Neuronal stem cell (in vitro differentiated cells): ENCODE results near the gene PSORS1C1.
A peak's percentile ranks its signal among the peaks of the same experiment; 100 is the strongest.

Source experiments
- DNase-seq: peaks from one replicate; pipeline ENCODE4 v3.0.0-alpha.2; 2013; ENCODE audit warnings: low spot score
- H2AFZ ChIP-seq: one replicate; pipeline ENCODE4 v1.6.1; 2013; ENCODE audit warnings: mild to moderate bottlenecking, low read length, inconsistent platforms
- H2AK5ac ChIP-seq: 2 replicates; pipeline ENCODE4 v1.6.1; 2013; ENCODE audit warnings: low read depth, mild to moderate bottlenecking, inconsistent platforms, low read length, moderate library complexity, mixed read lengths
- H2BK120ac ChIP-seq: 2 replicates; pipeline ENCODE4 v1.6.1; 2013; ENCODE audit warnings: low read depth, mild to moderate bottlenecking, inconsistent platforms, low read length, moderate library complexity, mixed read lengths
- H2BK12ac ChIP-seq: one replicate; pipeline ENCODE4 v1.6.1; 2013; ENCODE audit warnings: low read length, inconsistent platforms
- H2BK15ac ChIP-seq: 2 replicates; pipeline ENCODE4 v1.6.1; 2013; ENCODE audit warnings: mild to moderate bottlenecking, low read length, inconsistent platforms, mixed read lengths
- H2BK5ac ChIP-seq: one replicate; pipeline ENCODE4 v1.6.1; 2013; ENCODE audit warnings: inconsistent platforms, mild to moderate bottlenecking, low read length, moderate library complexity
- H3K14ac ChIP-seq: one replicate; pipeline ENCODE4 v1.6.1; 2013; ENCODE audit warnings: low read length, inconsistent platforms
- H3K18ac ChIP-seq: 2 replicates; pipeline ENCODE4 v1.6.1; 2013; ENCODE audit warnings: low read length, inconsistent platforms
- H3K23ac ChIP-seq: 2 replicates; pipeline ENCODE4 v1.6.1; 2013; ENCODE audit warnings: low read depth, mild to moderate bottlenecking, mixed read lengths, low read length, inconsistent platforms; ENCODE audit not compliant: poor library complexity
- H3K27ac ChIP-seq: replicated peaks from 3 replicates; pipeline ENCODE4 v1.5.1; 2013; ENCODE audit warnings: low read length, inconsistent platforms
- H3K27me3 ChIP-seq, 3 experiments: 2 replicates each; pipeline ENCODE4 v1.6.1; 2013; ENCODE audit warnings: low read length in 3 of 3, mild to moderate bottlenecking in 2 of 3, inconsistent platforms in 1 of 3, low read depth in 1 of 3, mixed read lengths in 1 of 3, moderate library complexity in 1 of 3; ENCODE audit not compliant: control insufficient read depth in 3 of 3, insufficient read depth in 3 of 3
- H3K36me3 ChIP-seq, 2 donors: replicated peaks in 1 of 2; 2 replicates each; pipeline ENCODE4 v1.6.1; 2013; ENCODE audit warnings: low read length in 2 of 2; ENCODE audit not compliant: control insufficient read depth in 2 of 2, insufficient read depth in 2 of 2
- H3K4ac ChIP-seq: 2 replicates; pipeline ENCODE4 v1.6.1; 2013; ENCODE audit warnings: inconsistent platforms, mild to moderate bottlenecking, low read length, moderate library complexity
- H3K4me1 ChIP-seq, 2 donors: 1 replicate in 1 of 2; 2 replicates in 1 of 2; pipeline ENCODE4 v1.6.1; 2013; ENCODE audit warnings: low read length in 2 of 2, low read depth in 1 of 2; ENCODE audit not compliant: control insufficient read depth in 2 of 2, insufficient read depth in 1 of 2
- H3K4me2 ChIP-seq: one replicate; pipeline ENCODE4 v1.6.1; 2013; ENCODE audit warnings: mild to moderate bottlenecking, low read length, inconsistent platforms; ENCODE audit not compliant: insufficient read depth, poor library complexity, severe bottlenecking
- H3K4me3 ChIP-seq, 2 donors: 2 replicates each; pipeline ENCODE4 v1.5.1; 2013; ENCODE audit warnings: low read length in 2 of 2, mild to moderate bottlenecking in 2 of 2, inconsistent platforms in 1 of 2, moderate library complexity in 1 of 2
- H3K79me1 ChIP-seq: one replicate; pipeline ENCODE4 v1.6.1; 2013; ENCODE audit warnings: low read depth, mild to moderate bottlenecking, inconsistent platforms, low read length, moderate library complexity
- H3K9ac ChIP-seq: one replicate; pipeline ENCODE4 v1.6.1; 2013; ENCODE audit warnings: mild to moderate bottlenecking, low read depth, low read length, inconsistent platforms; ENCODE audit not compliant: poor library complexity
- H3K9me3 ChIP-seq, 2 donors: replicated peaks in 1 of 2; 2 replicates each; pipeline versions ENCODE3 to v1.6.1; 2013; ENCODE audit warnings: low read length in 2 of 2, mild to moderate bottlenecking in 2 of 2, inconsistent platforms in 1 of 2, low read depth in 1 of 2, mixed read lengths in 1 of 2, moderate library complexity in 1 of 2; ENCODE audit not compliant: control insufficient read depth in 2 of 2, insufficient read depth in 1 of 2
- H4K8ac ChIP-seq: one replicate; pipeline ENCODE4 v1.6.1; 2013; ENCODE audit warnings: low read depth, mild to moderate bottlenecking, inconsistent platforms, low read length, moderate library complexity
- H4K91ac ChIP-seq: one replicate; pipeline ENCODE4 v1.6.1; 2013; ENCODE audit warnings: low read length, low read depth, mild to moderate bottlenecking, inconsistent platforms; ENCODE audit not compliant: poor library complexity
- WGBS, 2 donors: extraction: QIAGEN DNeasy Blood & Tissue Kit; methylation state at CpG; one replicate each; pipeline ENCODE4 v1.1.7; 2013; ENCODE audit warnings: missing lambda C conversion rate in 2 of 2, mixed read lengths in 1 of 2; ENCODE audit not compliant: insufficient read length in 2 of 2, insufficient replicate concordance in 1 of 2; ENCODE audit errors: extremely low coverage in 2 of 2; 5-methylcytosine and 5-hydroxymethylcytosine counted together

Gene PSORS1C1

DNA sequence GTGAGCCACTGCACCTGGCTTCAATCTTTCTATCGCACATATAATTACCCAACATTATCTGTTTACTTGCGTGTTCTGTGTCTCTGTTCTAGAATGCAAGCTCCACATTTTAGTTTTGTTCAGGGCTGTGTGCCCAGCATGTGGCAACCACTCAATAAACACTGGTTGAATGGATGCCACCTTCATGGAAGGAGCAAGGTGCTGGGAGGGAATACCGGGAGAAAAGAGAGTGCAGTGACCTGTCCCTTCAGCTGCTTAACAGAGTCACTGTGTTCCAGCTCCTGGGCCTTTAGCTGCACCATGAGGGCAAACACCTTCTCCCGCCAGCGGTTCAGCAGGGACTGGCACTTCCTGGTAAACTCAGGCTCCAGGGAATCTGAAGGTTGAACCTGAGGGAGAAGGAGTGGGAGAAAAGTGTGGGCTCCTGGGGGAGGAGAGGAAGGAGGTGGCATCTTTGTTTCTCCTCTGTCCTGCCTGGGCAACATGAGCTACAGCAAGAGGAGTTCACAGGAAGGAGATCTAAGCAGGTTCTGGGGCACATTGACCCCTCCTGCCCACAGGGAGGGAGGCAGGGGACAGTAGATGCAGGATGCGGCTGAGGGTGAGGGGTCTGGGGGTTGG lies 35.3 kb downstream of the PSORS1C1 start:
- H3K27me3 ChIP-seq, result no peaks in the 10 kb centered on the region
- H3K4me3 ChIP-seq, result no peak overlapping the region
- no peak overlapping the region for H2BK120ac ChIP-seq
- no peak for DNase-seq
- H4K8ac ChIP-seq, result no peak overlapping the region
- no peaks in the 10 kb centered on the region for H3K4me1 ChIP-seq
- no peak overlapping the region for H3K4me2 ChIP-seq
- H3K9ac ChIP-seq, result peak overlapping the region; percentile 30
- no peak overlapping the region for H3K14ac ChIP-seq
- H2BK15ac ChIP-seq, result no peak overlapping the region
- no peak overlapping the region for H2AFZ ChIP-seq
- H3K79me1 ChIP-seq, result peaks cover 2% of the 10 kb centered on the region
- no peak overlapping the region for H3K18ac ChIP-seq
- H3K9me3 ChIP-seq, result no peaks in the 10 kb centered on the region
- no peak overlapping the region for H2BK12ac ChIP-seq
- H3K27ac ChIP-seq, result no peak overlapping the region
- no peak overlapping the region for H4K91ac ChIP-seq
- H3K23ac ChIP-seq, result peak overlapping the region; percentile 8
- no peak overlapping the region for H2AK5ac ChIP-seq
- WGBS, 2 donors, result no CpG with 5 or more reads among the region's 6 CpGs
- peaks cover 31 to 60% of the 10 kb centered on the region in 2 donors for H3K36me3 ChIP-seq
- H3K4ac ChIP-seq, result no peak overlapping the region
- H2BK5ac ChIP-seq, result no peak overlapping the region

DNA sequence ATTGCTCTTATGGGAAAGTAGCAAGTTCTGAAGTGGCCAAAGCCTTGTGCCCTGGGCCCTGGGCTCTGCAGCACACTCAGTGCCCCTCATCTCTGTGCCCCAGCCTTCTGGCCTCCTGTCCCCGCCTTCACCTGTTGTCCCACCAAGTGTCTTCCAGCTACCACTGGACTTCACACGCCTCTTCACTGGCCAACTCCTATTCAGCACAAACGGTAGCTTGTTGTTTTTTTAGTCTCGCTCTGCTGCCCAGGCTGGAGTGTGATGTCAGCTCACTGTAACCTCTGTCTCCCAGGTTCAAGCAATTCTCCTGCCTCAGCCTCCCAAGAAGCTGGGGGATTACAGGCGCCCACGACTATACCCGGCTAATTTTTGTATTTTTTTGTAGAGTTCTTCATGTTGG lies 38.2 kb downstream of the PSORS1C1 start:
- Histone ChIP-seq H2BK120ac (no peak overlapping the region), H3K4ac (no peak overlapping the region), H3K9me3 (no peaks in the 10 kb centered on the region), H3K23ac (no peak overlapping the region), H2AFZ (no peak overlapping the region), H2BK5ac (no peak overlapping the region), H3K4me3 (no peak overlapping the region), H3K4me1 (peaks cover 5% of the 10 kb centered on the region in 2 donors), H2BK15ac (no peak overlapping the region), H2AK5ac (no peak overlapping the region), H3K79me1 (peaks cover 2% of the 10 kb centered on the region), H3K14ac (no peak overlapping the region), H3K18ac (no peak overlapping the region), H3K27me3 (no peaks in the 10 kb centered on the region), H2BK12ac (no peak overlapping the region), H4K91ac (no peak overlapping the region), H3K4me2 (no peak overlapping the region), H4K8ac (no peak overlapping the region), H3K27ac (no peak overlapping the region), H3K9ac (no peak overlapping the region), H3K36me3 (peaks cover 33 to 59% of the 10 kb centered on the region in 2 donors)
- no peak for DNase-seq
- no CpG with 5 or more reads among the region's 7 CpGs for WGBS, 2 donors

GRCh38 chr6:31154436-31154835 lies 39.8 kb downstream of the PSORS1C1 start:
- Histone ChIP-seq H2BK120ac (no peak overlapping the region), H4K91ac (no peak overlapping the region), H3K4me1 (peaks cover 8 to 11% of the 10 kb centered on the region in 2 donors), H3K27ac (no peak overlapping the region), H3K4ac (no peak overlapping the region), H3K36me3 (peaks cover 29 to 47% of the 10 kb centered on the region in 2 donors), H4K8ac (no peak overlapping the region), H2BK5ac (no peak overlapping the region), H2AK5ac (no peak overlapping the region), H3K9ac (no peak overlapping the region), H3K4me3 (no peak overlapping the region), H3K23ac (no peak overlapping the region), H3K27me3 (no peaks in the 10 kb centered on the region), H3K79me1 (peaks cover 2% of the 10 kb centered on the region), H2AFZ (no peak overlapping the region), H3K9me3 (no peaks in the 10 kb centered on the region), H3K4me2 (no peak overlapping the region), H2BK12ac (no peak overlapping the region), H2BK15ac (no peak overlapping the region), H3K18ac (no peak overlapping the region), H3K14ac (no peak overlapping the region)
- DNase-seq, result no peak
- no CpG with 5 or more reads among the region's 15 CpGs for WGBS, 2 donors

DNA sequence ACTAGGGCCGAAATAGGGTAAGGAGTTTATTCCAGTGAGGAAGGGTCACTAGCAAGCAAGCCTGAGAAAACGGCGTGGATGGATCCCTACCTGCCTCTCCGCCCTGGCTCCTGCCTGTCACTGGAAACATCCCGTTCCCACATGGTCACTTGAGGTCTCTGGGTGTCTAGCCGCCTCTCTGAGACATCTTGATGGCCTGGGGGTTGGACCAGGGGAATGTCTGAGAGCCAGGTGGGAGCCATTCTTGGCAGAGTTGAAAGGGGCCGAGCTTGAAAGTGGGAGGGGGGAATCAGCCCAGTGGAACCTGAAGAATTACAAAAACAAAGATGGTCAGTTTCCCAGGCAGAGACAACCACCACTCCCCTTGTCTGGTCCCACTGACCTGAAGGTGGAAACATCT lies 42.0 kb downstream of the PSORS1C1 start:
- Histone ChIP-seq H3K4me3 (no peak overlapping the region), H2BK120ac (no peak overlapping the region)

More for the DNA sequence above, 42.0 kb downstream of the PSORS1C1 start:
- WGBS, 2 donors, result no CpG with 5 or more reads among the region's 7 CpGs
- H3K9ac ChIP-seq, result no peak overlapping the region
- H3K4me1 ChIP-seq, result peaks cover 10 to 14% of the 10 kb centered on the region in 2 donors
- no peak overlapping the region for H2BK5ac ChIP-seq
- H3K27me3 ChIP-seq, result no peaks in the 10 kb centered on the region
- H3K4ac ChIP-seq, result no peak overlapping the region
- no peak overlapping the region for H3K23ac ChIP-seq
- H2BK12ac ChIP-seq, result no peak overlapping the region
- H2AK5ac ChIP-seq, result no peak overlapping the region
- DNase-seq, result no peak
- H3K18ac ChIP-seq, result no peak overlapping the region
- no peaks in the 10 kb centered on the region for H3K9me3 ChIP-seq
- peaks cover 2% of the 10 kb centered on the region for H3K79me1 ChIP-seq
- no peak overlapping the region for H4K8ac ChIP-seq
- H2AFZ ChIP-seq, result no peak overlapping the region
- H3K14ac ChIP-seq, result no peak overlapping the region
- H3K36me3 ChIP-seq, result peaks cover 14 to 38% of the 10 kb centered on the region in 2 donors
- no peak overlapping the region for H3K4me2 ChIP-seq
- no peak overlapping the region for H3K27ac ChIP-seq
- H2BK15ac ChIP-seq, result no peak overlapping the region
- no peak overlapping the region for H4K91ac ChIP-seq
